DMS79 treated with DMSO at 0.1 percent for 48 hours (cell line): ENCODE measurements around the gene COPS8.

Source experiments
- DNase-seq: peaks from one replicate; lab custom pipeline; 2025; lab: John Stamatoyannopoulos, UW

The COPS8 gene

GRCh38 chr2:237085248-237086221 lies at the start of gene COPS8:
Gene COPS8 (plus strand): TSS chr2:237085889. CDS start chr2:237085965, 76 bp downstream.
- DNase-seq: peak; percentile 93

GRCh38 chr2:237039301-237040031 lies 46.2 kb upstream of the COPS8 start:
- DNase-seq: no peak

- no peak for DNase-seq
These were observed 44.5 kb upstream of the COPS8 start for GRCh38 chr2:237041231-237041630.

- DNase-seq: no peak
These were observed 43.6 kb upstream of the COPS8 start for GRCh38 chr2:237042101-237042500.

- no peak for DNase-seq
These were observed 41.8 kb upstream of the COPS8 start for GRCh38 chr2:237043866-237044265.

GRCh38 chr2:237044281-237044680 lies 41.4 kb upstream of the COPS8 start:
- DNase-seq: no peak

GRCh38 chr2:237045449-237045848 lies 40.2 kb upstream of the COPS8 start:
- no peak for DNase-seq

- no peak for DNase-seq
These were observed 37.1 kb upstream of the COPS8 start for GRCh38 chr2:237048595-237048994.

- DNase-seq: no peak
These were observed 33.8 kb upstream of the COPS8 start for GRCh38 chr2:237051861-237052260.

- DNase-seq: no peak
These were observed 32.6 kb upstream of the COPS8 start for GRCh38 chr2:237053066-237053465.

GRCh38 chr2:237055386-237056100 lies 30.1 kb upstream of the COPS8 start:
- no peak for DNase-seq

- no peak for DNase-seq
These were observed 29.3 kb upstream of the COPS8 start for GRCh38 chr2:237056287-237056875.

GRCh38 chr2:237057107-237057506 lies 28.6 kb upstream of the COPS8 start:
- no peak for DNase-seq

- DNase-seq: no peak
These were observed 27.8 kb upstream of the COPS8 start for GRCh38 chr2:237057893-237058300.

GRCh38 chr2:237058423-237058822 lies 27.3 kb upstream of the COPS8 start:
- no peak for DNase-seq

GRCh38 chr2:237059155-237059875 lies 26.4 kb upstream of the COPS8 start:
- DNase-seq: peak; percentile 70

- peak; percentile 94 for DNase-seq
These were observed 25.0 kb upstream of the COPS8 start for GRCh38 chr2:237060534-237061312.

- DNase-seq: no peak
These were observed 24.3 kb upstream of the COPS8 start for GRCh38 chr2:237061356-237061755.

GRCh38 chr2:237062585-237062984 lies 23.1 kb upstream of the COPS8 start:
- DNase-seq: no peak
